ENCODE data around the gene SDHA.

DNA sequence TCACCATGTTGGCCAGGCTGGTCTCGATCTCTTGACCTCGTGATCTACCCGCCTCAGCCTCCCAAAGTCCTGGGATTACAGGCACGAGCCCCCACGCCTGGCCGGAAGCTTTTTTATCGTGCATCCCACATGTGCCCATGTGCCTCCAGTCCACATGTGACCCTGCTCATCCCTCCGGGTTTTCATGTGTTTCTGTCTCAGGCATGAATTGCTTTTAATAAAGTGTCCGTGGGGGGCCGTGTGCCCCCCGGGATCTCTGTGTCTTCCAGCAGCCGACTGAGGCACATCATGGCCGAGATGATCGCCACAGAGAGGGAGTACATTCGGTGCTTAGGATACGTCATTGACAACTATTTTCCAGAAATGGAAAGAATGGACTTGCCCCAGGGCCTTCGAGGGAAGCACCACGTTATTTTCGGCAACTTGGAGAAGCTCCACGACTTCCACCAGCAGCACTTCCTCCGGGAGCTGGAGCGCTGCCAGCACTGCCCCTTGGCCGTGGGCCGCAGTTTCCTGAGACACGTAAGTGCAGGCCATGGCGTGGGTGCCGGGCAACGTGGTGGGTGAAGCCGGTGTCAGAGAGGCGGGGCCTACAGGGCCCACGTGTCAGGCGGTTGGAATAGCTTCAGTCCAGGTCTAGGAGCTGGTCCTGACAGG, 48.9 kb upstream of the SDHA start:
- TF ChIP-seq, protein P1, sequence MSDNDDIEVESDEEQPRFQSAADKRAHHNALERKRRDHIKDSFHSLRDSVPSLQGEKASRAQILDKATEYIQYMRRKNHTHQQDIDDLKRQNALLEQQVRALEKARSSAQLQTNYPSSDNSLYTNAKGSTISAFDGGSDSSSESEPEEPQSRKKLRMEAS (IDR thresholded peaks at IDR 0.05; ENCODE audit: low read depth, low read length) = no peak
- TF ChIP-seq, protein P2, sequence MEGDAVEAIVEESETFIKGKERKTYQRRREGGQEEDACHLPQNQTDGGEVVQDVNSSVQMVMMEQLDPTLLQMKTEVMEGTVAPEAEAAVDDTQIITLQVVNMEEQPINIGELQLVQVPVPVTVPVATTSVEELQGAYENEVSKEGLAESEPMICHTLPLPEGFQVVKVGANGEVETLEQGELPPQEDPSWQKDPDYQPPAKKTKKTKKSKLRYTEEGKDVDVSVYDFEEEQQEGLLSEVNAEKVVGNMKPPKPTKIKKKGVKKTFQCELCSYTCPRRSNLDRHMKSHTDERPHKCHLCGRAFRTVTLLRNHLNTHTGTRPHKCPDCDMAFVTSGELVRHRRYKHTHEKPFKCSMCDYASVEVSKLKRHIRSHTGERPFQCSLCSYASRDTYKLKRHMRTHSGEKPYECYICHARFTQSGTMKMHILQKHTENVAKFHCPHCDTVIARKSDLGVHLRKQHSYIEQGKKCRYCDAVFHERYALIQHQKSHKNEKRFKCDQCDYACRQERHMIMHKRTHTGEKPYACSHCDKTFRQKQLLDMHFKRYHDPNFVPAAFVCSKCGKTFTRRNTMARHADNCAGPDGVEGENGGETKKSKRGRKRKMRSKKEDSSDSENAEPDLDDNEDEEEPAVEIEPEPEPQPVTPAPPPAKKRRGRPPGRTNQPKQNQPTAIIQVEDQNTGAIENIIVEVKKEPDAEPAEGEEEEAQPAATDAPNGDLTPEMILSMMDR (IDR thresholded peaks at IDR 0.05; ENCODE audit: low read depth, low read length) = no peak
- TF ChIP-seq POLR2A (IDR thresholded peaks at IDR 0.05; ENCODE audit: extremely low read depth, insufficient read length) (no peak), MYC (IDR thresholded peaks at IDR 0.05; ENCODE audit: low read depth, low read length) (no peak)

Measured in NB4 (cell line).